Loucy (cell line): ENCODE data around the gene NAB2.
"Not testable (repeated sequence)": the region's sequence is repeated elsewhere in the genome, so short reads cannot be mapped to it uniquely, and the experiment has no call there.

Source experiments
- EZH2phosphoT487 ChIP-seq: fragments of 200-600 bp; IDR thresholded peaks from 2 replicates; pipeline ENCODE4 v1.6.1; 2018; ENCODE audit warnings: antibody characterized with exemption, mild to moderate bottlenecking, moderate library complexity, borderline replicate concordance
- TF ChIP-seq, protein P1 (sequence below): fragments of 200-600 bp; sonication (generic); conservative IDR thresholded peaks from 2 replicates; pipeline ENCODE4 v1.5.1; 2014; ENCODE audit warnings: mild to moderate bottlenecking, antibody characterized with exemption, low read length

DNA sequence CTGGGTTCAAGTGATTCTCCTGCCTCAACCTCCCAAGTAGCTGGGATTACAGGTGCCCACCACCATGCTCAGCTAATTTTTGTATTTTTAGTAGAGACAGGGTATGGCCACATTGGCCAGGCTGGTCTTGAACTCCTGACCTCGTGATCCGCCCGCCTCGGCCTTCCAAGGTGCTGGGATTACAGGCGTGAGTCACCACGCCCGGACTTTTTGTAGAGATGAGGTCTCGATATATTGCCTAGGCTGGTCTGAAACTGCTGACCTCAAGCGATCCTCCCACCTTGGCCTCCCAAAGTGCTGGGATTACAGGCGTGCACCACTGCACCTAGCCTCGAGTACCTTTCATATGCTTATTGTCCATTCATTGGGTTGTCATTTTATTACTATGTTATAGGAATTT, 31.8 kb downstream of the NAB2 start:
- TF ChIP-seq, protein P1, sequence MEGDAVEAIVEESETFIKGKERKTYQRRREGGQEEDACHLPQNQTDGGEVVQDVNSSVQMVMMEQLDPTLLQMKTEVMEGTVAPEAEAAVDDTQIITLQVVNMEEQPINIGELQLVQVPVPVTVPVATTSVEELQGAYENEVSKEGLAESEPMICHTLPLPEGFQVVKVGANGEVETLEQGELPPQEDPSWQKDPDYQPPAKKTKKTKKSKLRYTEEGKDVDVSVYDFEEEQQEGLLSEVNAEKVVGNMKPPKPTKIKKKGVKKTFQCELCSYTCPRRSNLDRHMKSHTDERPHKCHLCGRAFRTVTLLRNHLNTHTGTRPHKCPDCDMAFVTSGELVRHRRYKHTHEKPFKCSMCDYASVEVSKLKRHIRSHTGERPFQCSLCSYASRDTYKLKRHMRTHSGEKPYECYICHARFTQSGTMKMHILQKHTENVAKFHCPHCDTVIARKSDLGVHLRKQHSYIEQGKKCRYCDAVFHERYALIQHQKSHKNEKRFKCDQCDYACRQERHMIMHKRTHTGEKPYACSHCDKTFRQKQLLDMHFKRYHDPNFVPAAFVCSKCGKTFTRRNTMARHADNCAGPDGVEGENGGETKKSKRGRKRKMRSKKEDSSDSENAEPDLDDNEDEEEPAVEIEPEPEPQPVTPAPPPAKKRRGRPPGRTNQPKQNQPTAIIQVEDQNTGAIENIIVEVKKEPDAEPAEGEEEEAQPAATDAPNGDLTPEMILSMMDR: not testable (repeated sequence)
- not testable (repeated sequence) for TF ChIP-seq EZH2phosphoT487
